Sigmoid colon (tissue), 7 donors: ENCODE results near the gene MAP1LC3B. TPM values are rescaled to one million over a fixed set of nuclear protein-coding genes. Genes with fewer than 3 reads are reported as not detected.
"Not testable (repeated sequence)": the region's sequence is repeated elsewhere in the genome, so short reads cannot be mapped to it uniquely, and the experiment has no call there.

Experiments used
- DNase-seq: peaks from one replicate; pipeline ENCODE4 v3.0.0-alpha.2; 2019
- H3K27ac ChIP-seq, 4 donors: fragments of 200-600 bp; sonication (generic); one replicate each; pipeline ENCODE4 v1.5.1; 2016 to 2019; ENCODE audit warnings: mild to moderate bottlenecking in 1 of 4
- H3K27me3 ChIP-seq, 3 donors: fragments of 200-600 bp; sonication (generic); one replicate each; pipeline ENCODE4 v1.5.1; 2019; ENCODE audit warnings: mild to moderate bottlenecking in 1 of 3
- H3K36me3 ChIP-seq, 4 donors: fragments of 200-600 bp; sonication (generic); one replicate each; pipeline ENCODE4 v1.5.1; 2016 to 2019
- H3K4me1 ChIP-seq, 4 donors: fragments of 200-600 bp; sonication (generic); one replicate each; pipeline ENCODE4 v1.5.1; 2017 to 2019
- H3K4me3 ChIP-seq, 4 donors: fragments of 200-600 bp; sonication (generic); one replicate each; pipeline ENCODE4 v1.5.1; 2017 to 2019; ENCODE audit warnings: mild to moderate bottlenecking in 2 of 4, moderate library complexity in 1 of 4
- H3K9me3 ChIP-seq, 4 donors: fragments of 200-600 bp in 3 of 4; sonication (generic) in 3 of 4; one replicate each; pipeline versions ENCODE4 v1.5.1 to v1.6.1; 2013 to 2019
- EP300 ChIP-seq, 4 donors: sonication (generic); formaldehyde crosslinking; IDR thresholded peaks; one replicate each; pipeline ENCODE4 v1.6.1; 2017; ENCODE audit warnings: antibody characterized with exemption in 4 of 4
- POLR2A ChIP-seq, 2 donors: fragments of 450-650 bp; IDR thresholded peaks; one replicate each; pipeline ENCODE4 v1.6.1; 2016; ENCODE audit warnings: antibody characterized with exemption in 2 of 2, mild to moderate bottlenecking in 2 of 2, moderate library complexity in 2 of 2
- POLR2AphosphoS5 ChIP-seq, 4 donors: sonication (generic); formaldehyde crosslinking; IDR thresholded peaks; one replicate each; pipeline ENCODE4 v1.6.1; 2017; ENCODE audit warnings: antibody characterized with exemption in 4 of 4
- WGBS, 2 donors: extraction: QIAGEN DNeasy Blood & Tissue Kit; methylation state at CpG; one replicate each; pipeline ENCODE4 v1.1.7; 2013; 5-methylcytosine and 5-hydroxymethylcytosine counted together
- intact Hi-C: fragments of 100-400 bp; cut with DNase I; formaldehyde crosslinking; loops from one replicate; pipeline ENCODE4 v1.15.1; 2023
- polyA plus RNA-seq, 3 donors: library from polyadenylated mRNA; stranded (reverse); fragments of 200-250 nt; gene quantifications; one replicate each; pipeline ENCODE4 v1.2.3, GENCODE V29; 2013
- total RNA-seq, 4 donors: library from RNA; depleted of rRNA; stranded (reverse); fragments of >200 nt; gene quantifications; one replicate each; pipeline ENCODE4 v1.1.0, GENCODE V29; 2016
- TF ChIP-seq, protein P1 (sequence below), 4 experiments: fragments of 450-650 bp in 3 of 4; fragments of 200-600 bp in 1 of 4; IDR thresholded peaks; one replicate each; pipeline ENCODE4 v1.5.1; 2016 to 2019; ENCODE audit warnings: antibody characterized with exemption in 4 of 4, mild to moderate bottlenecking in 3 of 4, moderate library complexity in 2 of 4
- donor health status: healthy with polysubstance abuse.
- donor health status: Bipolar disorder and iron deficiency.
- donor health status: healthy.

The MAP1LC3B gene
- total and polyA plus RNA-seq, 7 donors: 48.0 to 137 (median 62.4) TPM

- intact Hi-C loops: no loop called here
- H3K36me3 ChIP-seq: no peaks in the 10 kb centered on the region
- 84 to 91% methylated on average over 20 of the region's 20 CpGs for WGBS, 2 donors
- peak overlapping the region in 3 of 4 donors; percentile 53 to 80 (median 75) for H3K27ac ChIP-seq
- DNase-seq: peak; percentile 81
- peak overlapping the region in 1 of 4 donors; percentile 17 for H3K4me3 ChIP-seq
- H3K9me3 ChIP-seq: no peaks in the 10 kb centered on the region
- peaks cover 0 to 83% (median 76%) of the 10 kb centered on the region in 4 donors for H3K4me1 ChIP-seq
- peak; percentile 65 to 77 (median 72) for TF ChIP-seq POLR2AphosphoS5 (IDR thresholded peaks at IDR 0.05)
- no peak for TF ChIP-seq POLR2A (IDR thresholded peaks at IDR 0.05)
- peak in 2 of 4 donors; percentile 60 to 67 for TF ChIP-seq EP300 (IDR thresholded peaks at IDR 0.05)
- TF ChIP-seq, protein P1, sequence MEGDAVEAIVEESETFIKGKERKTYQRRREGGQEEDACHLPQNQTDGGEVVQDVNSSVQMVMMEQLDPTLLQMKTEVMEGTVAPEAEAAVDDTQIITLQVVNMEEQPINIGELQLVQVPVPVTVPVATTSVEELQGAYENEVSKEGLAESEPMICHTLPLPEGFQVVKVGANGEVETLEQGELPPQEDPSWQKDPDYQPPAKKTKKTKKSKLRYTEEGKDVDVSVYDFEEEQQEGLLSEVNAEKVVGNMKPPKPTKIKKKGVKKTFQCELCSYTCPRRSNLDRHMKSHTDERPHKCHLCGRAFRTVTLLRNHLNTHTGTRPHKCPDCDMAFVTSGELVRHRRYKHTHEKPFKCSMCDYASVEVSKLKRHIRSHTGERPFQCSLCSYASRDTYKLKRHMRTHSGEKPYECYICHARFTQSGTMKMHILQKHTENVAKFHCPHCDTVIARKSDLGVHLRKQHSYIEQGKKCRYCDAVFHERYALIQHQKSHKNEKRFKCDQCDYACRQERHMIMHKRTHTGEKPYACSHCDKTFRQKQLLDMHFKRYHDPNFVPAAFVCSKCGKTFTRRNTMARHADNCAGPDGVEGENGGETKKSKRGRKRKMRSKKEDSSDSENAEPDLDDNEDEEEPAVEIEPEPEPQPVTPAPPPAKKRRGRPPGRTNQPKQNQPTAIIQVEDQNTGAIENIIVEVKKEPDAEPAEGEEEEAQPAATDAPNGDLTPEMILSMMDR (IDR thresholded peaks at IDR 0.05): no peak
- H3K27me3 ChIP-seq: no peaks in the 10 kb centered on the region
Measured at GRCh38 chr16:87371261-87371866, 20.8 kb upstream of the MAP1LC3B start.

- Histone ChIP-seq H3K9me3 (no peaks in the 10 kb centered on the region), H3K4me1 (peaks cover 0 to 91% (median 79%) of the 10 kb centered on the region in 4 donors), H3K27me3 (no peaks in the 10 kb centered on the region), H3K4me3 (no peak overlapping the region), H3K36me3 (no peaks in the 10 kb centered on the region), H3K27ac (peak overlapping the region in 3 of 4 donors; percentile 53 to 80 (median 75))
- TF ChIP-seq POLR2A (IDR thresholded peaks at IDR 0.05) (no peak), POLR2AphosphoS5 (IDR thresholded peaks at IDR 0.05) (no peak), EP300 (IDR thresholded peaks at IDR 0.05) (no peak)
- TF ChIP-seq, protein P1 (IDR thresholded peaks at IDR 0.05): no peak
- intact Hi-C loops: no loop called here
- 90 to 93% methylated on average over 4 of the region's 4 CpGs for WGBS, 2 donors
- no peak for DNase-seq
Measured at GRCh38 chr16:87372305-87372704, 19.8 kb upstream of the MAP1LC3B start.

- Histone ChIP-seq H3K36me3 (no peaks in the 10 kb centered on the region), H3K27ac (no peak overlapping the region), H3K9me3 (no peaks in the 10 kb centered on the region), H3K27me3 (no peaks in the 10 kb centered on the region), H3K4me3 (no peak overlapping the region), H3K4me1 (peaks cover 0 to 84% (median 67%) of the 10 kb centered on the region in 4 donors)
- DNase-seq: no peak
- 96 to 97% methylated on average over 13 of the region's 13 CpGs for WGBS, 2 donors
- intact Hi-C loops: no loop called here
- TF ChIP-seq POLR2AphosphoS5 (IDR thresholded peaks at IDR 0.05): no peak
- TF ChIP-seq POLR2A (IDR thresholded peaks at IDR 0.05): no peak
Measured at GRCh38 chr16:87374313-87374712, 17.8 kb upstream of the MAP1LC3B start.

- WGBS, 2 donors: 86 to 87% methylated on average over 9 of the region's 9 CpGs
- no peaks in the 10 kb centered on the region for H3K27me3 ChIP-seq
- no peaks in the 10 kb centered on the region for H3K36me3 ChIP-seq
- no peak for DNase-seq
- H3K27ac ChIP-seq: peak overlapping the region; percentile 45 to 74 (median 60)
- peaks cover 0 to 85% (median 67%) of the 10 kb centered on the region in 4 donors for H3K4me1 ChIP-seq
- TF ChIP-seq POLR2AphosphoS5 (IDR thresholded peaks at IDR 0.05) (peak in 1 of 4 donors; percentile 4), EP300 (IDR thresholded peaks at IDR 0.05) (no peak), POLR2A (IDR thresholded peaks at IDR 0.05) (no peak)
- TF ChIP-seq, protein P1 (IDR thresholded peaks at IDR 0.05): no peak
- H3K4me3 ChIP-seq: no peak overlapping the region
- H3K9me3 ChIP-seq: no peaks in the 10 kb centered on the region
- intact Hi-C loops: no loop called here
Measured at GRCh38 chr16:87375426-87376135, 16.6 kb upstream of the MAP1LC3B start.

DNA sequence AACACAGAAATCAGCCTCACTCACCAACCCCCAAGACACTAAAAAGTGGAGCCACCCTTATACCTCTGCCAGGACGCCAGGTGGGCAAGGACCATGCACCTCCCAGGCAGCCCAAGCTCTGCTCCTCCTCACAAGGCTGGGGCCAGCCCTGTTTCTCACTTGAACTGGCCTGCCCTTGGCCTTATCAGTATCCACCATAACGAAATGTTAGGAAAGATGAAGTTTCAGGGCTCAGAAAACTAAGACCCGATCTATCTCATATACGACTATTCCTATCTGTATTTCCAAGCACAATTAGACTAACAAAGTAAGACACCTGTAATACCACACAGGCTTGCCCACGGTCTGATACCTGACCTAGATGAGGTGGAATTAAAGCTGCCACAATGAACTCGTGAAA, 15.5 kb upstream of the MAP1LC3B start:
- no peak for DNase-seq

DNA sequence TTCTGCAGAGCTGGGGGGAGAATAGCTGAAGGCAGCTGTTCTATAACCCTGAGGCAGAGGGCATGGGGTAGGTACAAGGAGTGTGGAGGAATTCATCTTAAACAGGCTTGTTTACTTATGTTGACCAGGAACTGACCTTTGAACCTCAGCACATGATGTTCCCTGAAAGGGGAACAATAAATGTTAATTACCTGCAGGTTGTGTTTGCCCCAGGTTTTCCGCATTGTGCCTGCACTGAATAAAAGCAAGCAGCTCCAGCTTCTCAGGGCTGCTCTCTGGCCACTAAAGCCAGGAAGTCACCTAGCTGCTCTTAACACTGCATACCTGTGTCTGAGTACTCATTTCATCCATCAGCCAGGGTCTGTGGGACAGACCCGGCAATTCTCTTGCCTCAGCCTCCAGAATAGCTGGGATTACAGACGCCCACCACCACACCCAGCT, 12.8 kb upstream of the MAP1LC3B start:
- DNase-seq: peak; percentile 36
- peak overlapping the region in 3 of 4 donors; percentile 97 to 99 (median 98) for H3K27ac ChIP-seq

More for the DNA sequence above, 15.5 kb upstream of the MAP1LC3B start:
- intact Hi-C loops: no loop called here
- Histone ChIP-seq H3K27ac (peak overlapping the region; percentile 2 to 74 (median 60)), H3K36me3 (no peaks in the 10 kb centered on the region), H3K4me3 (no peak overlapping the region), H3K4me1 (peaks cover 0 to 85% (median 67%) of the 10 kb centered on the region in 4 donors), H3K27me3 (no peaks in the 10 kb centered on the region), H3K9me3 (no peaks in the 10 kb centered on the region)
- no peak for TF ChIP-seq POLR2AphosphoS5 (IDR thresholded peaks at IDR 0.05)
- no peak for TF ChIP-seq POLR2A (IDR thresholded peaks at IDR 0.05)
- TF ChIP-seq, protein P1 (IDR thresholded peaks at IDR 0.05): no peak
- TF ChIP-seq EP300 (IDR thresholded peaks at IDR 0.05): no peak
- WGBS, 2 donors: 91 to 94% methylated on average over 6 of the region's 6 CpGs

More for the DNA sequence above, 12.8 kb upstream of the MAP1LC3B start:
- H3K27me3 ChIP-seq, H3K9me3 ChIP-seq, H3K36me3 ChIP-seq, H3K4me3 ChIP-seq, intact Hi-C loops: not testable (repeated sequence)
- H3K4me1 ChIP-seq: peaks cover 0 to 76% (median 66%) of the 10 kb centered on the region in 4 donors
- 20 to 70% methylated on average over 3 of the region's 3 CpGs for WGBS, 2 donors
